DMS153 (cell line): ENCODE results near the gene ZNF486.
"Not testable (repeated sequence)": the region's sequence is repeated elsewhere in the genome, so short reads cannot be mapped to it uniquely, and the experiment has no call there.

Source experiments
- DNase-seq: peaks from one replicate; lab custom pipeline; 2025; lab: John Stamatoyannopoulos, UW

Gene ZNF486

DNA sequence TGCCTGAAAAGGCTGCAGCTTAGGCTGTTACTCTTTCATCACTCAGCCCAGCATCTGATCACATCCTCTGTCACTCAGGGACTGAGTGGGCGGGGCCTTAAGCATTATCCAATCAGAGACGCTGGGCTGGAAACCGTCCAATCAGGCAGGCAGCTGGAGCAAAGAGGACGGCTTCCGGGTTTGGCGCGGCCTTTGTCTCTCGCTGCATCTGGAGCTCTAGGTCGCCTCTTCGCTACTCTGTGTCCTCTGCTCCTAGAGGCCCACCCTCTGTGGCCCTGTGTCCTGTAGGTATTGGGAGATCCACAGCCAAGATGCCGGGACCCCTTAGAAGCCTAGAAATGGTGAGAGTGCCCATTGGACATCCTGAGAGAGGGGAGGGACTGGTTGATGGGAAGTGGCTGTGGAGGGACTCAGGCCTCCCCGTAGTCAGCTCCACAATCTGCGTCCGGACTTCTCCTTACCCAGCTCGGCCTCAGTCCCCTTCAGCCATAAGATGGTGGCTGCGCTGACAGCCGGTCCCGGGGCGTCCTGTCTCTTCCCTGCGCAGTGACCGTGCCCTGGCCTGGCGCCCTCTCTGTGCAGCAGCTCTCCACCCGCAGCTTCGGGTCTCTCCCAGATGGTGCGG, at the start of gene ZNF486:
ZNF486 (plus strand) TSS at position 195 of the 625 bp plus-strand sequence; CDS start at position 312, 117 bp downstream.
- DNase-seq = no peak

GRCh38 chr19:20118064-20118839, 48.8 kb upstream of the ZNF486 start:
- DNase-seq = not testable (repeated sequence)

- DNase-seq = no peak
Measured at GRCh38 chr19:20124879-20125278, 42.1 kb upstream of the ZNF486 start.

DNA sequence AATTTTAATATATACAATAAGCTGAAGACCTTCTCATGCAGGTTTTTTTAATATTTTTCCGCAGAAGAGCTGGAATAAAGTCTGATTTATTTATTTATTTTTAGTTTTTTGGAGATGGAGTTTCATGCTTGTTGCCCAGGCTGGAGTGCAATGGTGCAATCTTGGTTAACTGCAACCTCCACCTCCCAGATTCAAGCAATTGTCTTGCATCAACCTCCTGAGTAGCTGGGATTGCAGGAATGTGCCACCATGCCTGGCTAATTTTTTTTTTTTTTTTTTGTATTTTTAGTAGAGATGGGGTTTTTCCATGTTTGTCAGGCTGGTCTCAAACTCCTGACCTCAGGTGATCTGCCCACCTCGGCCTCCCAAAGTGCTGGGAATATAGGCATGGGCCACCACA, 34.1 kb upstream of the ZNF486 start:
- not testable (repeated sequence) for DNase-seq

GRCh38 chr19:20137714-20138113, 29.3 kb upstream of the ZNF486 start:
- not testable (repeated sequence) for DNase-seq

GRCh38 chr19:20151617-20152145, 15.3 kb upstream of the ZNF486 start:
- no peak for DNase-seq

GRCh38 chr19:20152506-20152905, 14.5 kb upstream of the ZNF486 start:
- not testable (repeated sequence) for DNase-seq

DNA sequence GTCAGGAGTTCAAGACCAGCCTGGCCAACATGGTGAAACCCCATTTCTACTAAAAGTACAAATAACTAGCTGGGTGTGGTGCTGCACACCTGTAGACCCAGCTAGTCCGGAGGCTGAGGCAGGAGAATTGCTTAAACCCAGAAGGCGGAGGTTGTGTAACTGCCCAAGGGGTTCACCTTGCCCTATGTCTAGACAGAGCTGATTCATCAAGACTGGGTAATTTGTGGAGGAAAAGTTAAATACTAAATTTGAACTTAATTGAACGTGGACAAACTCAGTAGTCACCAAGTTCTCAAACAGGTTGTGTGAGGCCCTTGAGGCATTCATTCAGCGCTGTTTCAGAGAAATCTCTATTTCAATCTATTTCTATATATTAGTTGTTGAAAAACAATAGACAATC, 13.7 kb upstream of the ZNF486 start:
- no peak for DNase-seq

GRCh38 chr19:20154636-20155035, 12.4 kb upstream of the ZNF486 start:
- DNase-seq = no peak

- DNase-seq = no peak
Measured at GRCh38 chr19:20162821-20163220, 4.2 kb upstream of the ZNF486 start.

GRCh38 chr19:20164456-20164855, 2.6 kb upstream of the ZNF486 start:
- no peak for DNase-seq

DNA sequence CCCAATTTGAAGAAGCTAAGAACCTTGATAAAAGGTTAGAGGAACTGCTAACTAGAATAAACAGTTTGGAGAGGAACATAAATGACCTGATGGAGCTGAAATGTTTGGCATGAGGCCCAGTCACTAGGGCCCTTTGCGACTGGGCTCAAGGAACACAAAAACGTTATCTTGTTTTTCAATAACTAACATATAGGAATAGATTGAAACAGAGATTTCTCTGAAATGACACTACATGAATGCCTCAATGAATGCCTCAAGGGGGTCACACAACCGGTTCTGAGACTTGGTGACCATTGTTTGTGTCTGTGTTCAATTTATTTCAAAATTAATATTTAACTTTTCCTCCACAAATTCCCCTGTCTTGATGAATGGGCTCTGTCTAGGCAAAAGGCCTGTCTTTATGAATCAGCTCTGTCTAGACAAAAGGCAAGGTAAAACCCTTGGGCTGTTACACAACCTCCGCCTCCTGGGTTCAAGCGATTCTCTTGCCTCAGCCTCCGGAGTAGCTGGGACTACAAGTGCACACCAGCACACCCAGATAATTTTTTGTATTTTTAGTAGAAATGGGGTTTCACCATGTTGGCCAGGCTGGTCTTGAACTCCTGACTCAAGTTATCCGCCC, 932 bp upstream of the ZNF486 start:
- DNase-seq = no peak

DNA sequence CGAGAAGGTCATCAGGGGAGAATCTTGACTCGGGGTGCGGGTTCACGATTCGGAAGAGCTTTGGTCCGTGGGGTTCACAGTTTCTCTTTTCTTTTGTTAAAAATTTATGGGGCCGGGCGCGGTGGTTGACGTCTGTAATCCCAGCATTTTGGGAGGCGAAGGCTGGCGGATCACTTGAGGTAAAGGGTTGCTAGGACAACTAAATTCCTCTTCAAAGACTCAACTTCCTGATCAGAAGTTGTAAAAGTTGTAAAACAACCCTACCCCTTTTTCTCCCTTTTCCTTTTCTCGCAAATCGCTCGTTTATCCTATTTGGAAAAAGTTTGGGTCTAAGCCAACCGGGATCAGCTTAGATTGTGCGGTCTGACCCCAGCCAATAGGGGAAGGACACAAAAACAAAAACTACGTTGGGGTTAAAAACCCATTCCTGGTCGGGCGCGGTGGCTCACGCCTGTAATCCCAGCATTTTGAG, 673 bp downstream of the ZNF486 start:
- no peak for DNase-seq

DNA sequence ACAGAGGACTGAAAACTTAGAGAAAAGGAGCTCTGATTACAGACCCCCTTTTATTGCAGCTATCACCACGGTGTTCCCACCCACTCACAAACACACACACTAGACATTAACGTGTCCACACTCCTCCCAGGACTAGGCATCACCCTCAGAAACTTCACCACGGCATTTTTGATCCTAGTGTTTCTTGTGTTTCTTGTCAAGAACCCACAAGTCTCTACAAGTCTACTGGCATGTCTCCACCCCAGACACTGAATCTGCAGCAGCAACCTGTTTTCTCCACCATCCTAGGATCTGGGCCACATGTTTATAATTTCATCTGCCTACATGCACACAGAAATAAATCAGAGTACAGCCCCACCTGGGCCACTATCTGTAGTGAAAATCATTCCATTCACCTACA, 4.3 kb downstream of the ZNF486 start:
- no peak for DNase-seq

DNA sequence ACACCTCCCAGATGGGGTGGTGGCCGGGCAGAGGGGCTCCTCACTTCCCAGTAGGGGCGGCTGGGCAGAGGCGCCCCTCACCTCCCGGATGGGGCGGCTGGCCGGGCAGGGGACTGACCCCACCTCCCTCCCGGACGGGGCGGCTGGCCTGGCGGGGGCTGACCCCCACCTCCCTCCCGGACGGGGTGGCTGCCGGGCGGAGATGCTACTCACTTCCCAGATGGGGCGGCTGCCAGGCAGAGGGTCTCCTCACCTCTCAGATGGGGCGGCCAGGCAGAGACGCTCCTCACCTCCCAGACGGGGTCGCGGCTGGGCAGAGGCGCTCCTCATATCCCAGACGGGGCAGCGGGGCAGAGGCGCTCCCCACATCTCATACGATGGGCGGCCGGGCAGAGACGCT, 8.8 kb downstream of the ZNF486 start:
- not testable (repeated sequence) for DNase-seq

GRCh38 chr19:20179956-20180355, 12.9 kb downstream of the ZNF486 start:
- not testable (repeated sequence) for DNase-seq

DNA sequence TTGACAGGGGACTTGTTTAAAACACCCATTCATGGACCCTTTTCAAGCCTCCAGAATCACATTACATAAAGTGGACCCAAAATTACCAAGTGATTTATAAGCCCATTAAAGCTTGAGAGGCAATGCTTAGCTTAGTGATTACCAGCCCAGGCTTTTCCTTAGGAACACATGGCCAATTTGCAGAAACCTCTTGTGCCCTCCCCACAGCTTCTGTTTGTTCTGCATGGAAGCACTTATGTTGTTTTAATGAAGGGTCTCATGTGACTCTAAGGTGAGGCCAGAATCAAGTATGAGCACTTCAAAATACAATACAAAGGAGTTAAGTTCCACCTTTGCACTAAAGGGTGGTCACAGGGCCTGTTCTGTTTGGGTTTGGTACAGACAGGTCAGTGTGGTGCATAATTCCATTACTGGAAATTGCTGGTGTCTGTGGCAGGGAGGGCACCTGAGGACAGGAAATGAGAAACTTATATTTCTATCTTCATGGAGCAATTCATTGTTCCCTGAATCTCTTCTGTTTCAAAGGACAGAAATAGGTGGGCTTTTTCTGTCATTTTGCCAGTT, 15.3 kb downstream of the ZNF486 start:
- DNase-seq = no peak

DNA sequence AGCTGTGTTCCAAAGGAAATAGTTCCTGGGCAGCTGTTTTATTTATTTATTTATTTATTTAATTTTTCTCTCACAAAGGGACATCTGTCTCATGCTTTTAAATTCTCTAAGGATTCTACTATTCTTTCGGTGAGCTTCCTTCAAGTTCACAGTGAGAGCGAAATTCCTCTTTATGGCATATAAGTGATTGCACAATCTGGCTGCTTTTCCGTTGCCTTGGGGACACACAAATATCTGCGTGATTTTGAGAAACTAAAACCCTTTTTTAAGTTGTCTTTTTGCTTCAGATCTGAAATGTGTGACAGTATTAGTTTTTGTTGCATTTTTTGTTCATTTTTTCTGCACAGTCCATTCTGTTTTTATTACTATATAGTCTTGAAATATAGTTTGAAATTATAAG, 19.2 kb downstream of the ZNF486 start:
- no peak for DNase-seq

- DNase-seq = no peak
Measured at GRCh38 chr19:20197747-20198146, 30.7 kb downstream of the ZNF486 start.

DNA sequence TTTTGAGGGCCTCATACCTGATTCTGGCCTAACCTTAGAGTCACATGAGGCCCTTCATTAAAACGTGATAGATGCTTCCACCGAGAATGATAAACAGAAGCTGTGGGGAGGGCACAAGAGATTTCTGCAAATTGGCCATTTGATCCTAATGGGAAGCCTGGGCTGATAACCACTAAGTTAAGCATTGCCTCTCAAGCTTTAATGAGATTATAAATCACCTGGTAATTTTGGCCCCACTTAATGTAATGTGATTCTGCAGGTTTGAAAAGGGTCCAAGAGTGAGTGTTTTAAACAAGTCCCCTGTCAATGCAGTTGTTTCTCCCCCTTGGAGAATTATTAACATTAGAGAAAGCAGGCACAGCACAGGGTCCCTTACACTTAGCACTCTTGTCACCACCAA, 42.0 kb downstream of the ZNF486 start:
- no peak for DNase-seq

GRCh38 chr19:20214366-20214765, 47.4 kb downstream of the ZNF486 start:
- not testable (repeated sequence) for DNase-seq

DNA sequence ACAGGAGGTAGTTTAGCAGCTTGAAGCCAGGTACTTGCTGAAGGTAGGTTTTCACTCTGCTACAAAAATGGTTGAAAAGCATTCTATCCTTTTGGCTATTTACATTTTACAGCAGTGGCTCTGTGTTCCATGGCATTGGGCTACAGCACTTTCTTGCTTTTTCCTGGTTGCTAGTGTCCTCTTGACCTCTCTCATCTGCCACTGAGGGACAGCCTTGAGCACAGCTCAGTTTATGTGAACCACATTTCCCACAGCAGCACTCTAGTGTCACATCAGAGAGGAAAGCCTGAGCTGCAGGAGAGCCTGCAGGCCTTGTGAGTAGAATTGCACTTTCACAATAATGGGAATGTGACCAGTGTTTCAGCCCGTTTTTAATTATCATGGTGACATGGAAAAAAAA, 54.6 kb downstream of the ZNF486 start:
- DNase-seq = not testable (repeated sequence)
